Mesodermal cell (in vitro differentiated cells): ENCODE results near the gene SIK3.

Experiments used
- H3K27ac ChIP-seq: 2 replicates; pipeline ENCODE4 v1.7.0; 2013; ENCODE audit warnings: mild to moderate bottlenecking, low read depth, low read length, moderate library complexity; ENCODE audit not compliant: severe bottlenecking
- H3K36me3 ChIP-seq: 2 replicates; pipeline ENCODE4 v1.7.1; 2013; ENCODE audit warnings: mild to moderate bottlenecking, low read length, moderate library complexity; ENCODE audit not compliant: control insufficient read depth, insufficient read depth
- H3K4me1 ChIP-seq: one replicate; pipeline ENCODE4 v1.7.1; 2013; ENCODE audit warnings: mild to moderate bottlenecking, low read length; ENCODE audit not compliant: insufficient read depth, control insufficient read depth, poor library complexity, severe bottlenecking
- H3K4me3 ChIP-seq: 2 replicates; pipeline ENCODE4 v1.7.0; 2013; ENCODE audit warnings: low read length, control low read depth, mild to moderate bottlenecking; ENCODE audit not compliant: insufficient read depth, poor library complexity, severe bottlenecking; ENCODE audit errors: extremely low read depth
- H3K9me3 ChIP-seq: 2 replicates; pipeline ENCODE4 v1.7.1; 2013; ENCODE audit warnings: mild to moderate bottlenecking, low read length, moderate library complexity; ENCODE audit not compliant: control insufficient read depth
- WGBS, 2 experiments: methylation state at CpG; one replicate each; pipeline ENCODE4 v1.1.5; 2013; ENCODE audit warnings: missing lambda C conversion rate in 2 of 2; ENCODE audit not compliant: insufficient coverage in 2 of 2; 5-methylcytosine and 5-hydroxymethylcytosine counted together

SIK3 gene

GRCh38 chr11:116825854-116826750 lies 272.1 kb downstream of the SIK3 start:
- Histone ChIP-seq H3K27ac (no peak overlapping the region), H3K4me3 (no peak overlapping the region)
- 84 to 85% methylated on average over 14 to 20 of the region's 22 CpGs for WGBS, 2 experiments

DNA sequence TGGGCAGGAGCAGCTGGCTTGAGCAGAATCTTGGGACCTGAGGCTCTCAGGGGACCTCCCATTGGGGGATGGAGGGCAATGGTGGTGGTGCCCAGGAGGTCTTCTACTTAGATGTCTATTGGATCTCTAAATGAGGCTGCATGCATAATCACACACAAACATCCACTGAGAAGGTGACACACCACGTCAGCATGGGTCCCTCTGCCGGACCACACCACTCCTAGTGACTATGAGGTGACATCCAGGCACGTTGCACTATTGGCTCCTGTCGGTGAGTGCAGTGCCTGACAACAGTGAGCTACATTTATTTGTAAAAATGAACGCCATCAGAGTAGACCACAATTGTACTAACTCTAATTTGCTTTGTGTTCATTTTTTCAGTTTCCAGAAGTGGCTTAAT lies 272.8 kb downstream of the SIK3 start:
- WGBS, 2 experiments: 94 to 97% methylated on average over 5 of the region's 5 CpGs
- Histone ChIP-seq H3K27ac (no peak overlapping the region), H3K36me3 (no peaks in the 10 kb centered on the region), H3K9me3 (no peaks in the 10 kb centered on the region), H3K4me1 (no peaks in the 10 kb centered on the region), H3K4me3 (no peak overlapping the region)

More at GRCh38 chr11:116825854-116826750, 272.1 kb downstream of the SIK3 start:
- Histone ChIP-seq H3K4me1 (no peaks in the 10 kb centered on the region), H3K36me3 (no peaks in the 10 kb centered on the region), H3K9me3 (no peaks in the 10 kb centered on the region)

GRCh38 chr11:116823031-116823843 lies 275.0 kb downstream of the SIK3 start, which contains the start of gene APOA4:
Gene APOA4 (minus strand): TSS chr11:116823304. CDS start chr11:116823191, 113 bp downstream.
- no peak within 1 kb of the TSS for H3K27ac ChIP-seq
- no peaks in the 10 kb centered on the region for H3K9me3 ChIP-seq
- WGBS, 2 experiments: 89 to 93% methylated on average over 9 to 10 of the region's 16 CpGs
- H3K4me1 ChIP-seq: no peaks in the 10 kb centered on the region
- H3K36me3 ChIP-seq: no peaks in the 10 kb centered on the region
- no peak within 1 kb of the TSS for H3K4me3 ChIP-seq

- no peaks in the 10 kb centered on the region for H3K9me3 ChIP-seq
- no peaks in the 10 kb centered on the region for H3K36me3 ChIP-seq
- H3K27ac ChIP-seq: no peak overlapping the region
- H3K4me1 ChIP-seq: no peaks in the 10 kb centered on the region
- 56 to 85% methylated on average over 2 to 3 of the region's 5 CpGs for WGBS, 2 experiments
- no peak overlapping the region for H3K4me3 ChIP-seq
These were observed 275.7 kb downstream of the SIK3 start for GRCh38 chr11:116822575-116822974.

DNA sequence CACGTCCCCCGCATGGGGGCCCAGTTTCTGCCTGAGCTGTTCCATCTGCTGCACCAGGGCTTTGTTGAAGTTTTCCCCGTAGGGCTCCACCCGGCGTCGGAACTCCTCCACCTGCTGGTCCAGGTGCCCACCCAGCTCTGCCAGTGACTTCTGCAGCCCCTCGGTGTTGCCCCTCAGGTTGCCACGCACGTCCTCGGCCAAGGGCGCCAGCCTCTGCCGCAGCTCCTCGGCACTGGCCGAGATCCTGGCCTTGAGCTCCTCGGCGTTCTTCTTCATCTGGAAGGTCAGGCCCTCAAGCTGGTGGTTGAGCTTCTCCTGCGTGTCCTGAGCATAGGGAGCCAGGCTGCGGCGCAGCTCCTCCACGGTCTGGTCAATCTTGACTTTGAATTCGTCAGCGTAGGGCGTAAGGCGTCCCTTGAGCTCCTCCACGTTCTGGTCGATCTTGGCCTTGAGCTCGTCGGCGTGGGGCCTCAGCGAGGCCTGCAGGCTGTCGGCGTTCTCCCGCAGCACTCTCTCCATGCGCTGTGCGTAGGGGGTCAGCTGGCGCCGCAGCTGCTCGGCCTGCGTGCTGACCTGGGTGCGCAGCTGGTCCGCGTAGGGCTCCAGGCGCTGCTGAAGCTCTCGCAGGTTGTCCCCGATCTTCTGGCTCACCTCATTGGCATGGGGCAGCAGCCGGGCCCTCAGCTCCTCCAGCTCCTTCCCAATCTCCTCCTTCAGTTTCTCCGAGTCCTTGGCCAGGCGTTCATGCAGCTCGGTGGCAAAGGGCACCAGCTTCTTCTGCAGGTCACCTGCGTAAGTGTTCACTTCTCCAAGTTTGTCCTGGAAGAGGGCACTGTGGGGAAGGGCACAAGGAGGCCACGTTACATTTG lies 276.9 kb downstream of the SIK3 start:
- no peaks in the 10 kb centered on the region for H3K4me1 ChIP-seq
- H3K36me3 ChIP-seq: no peaks in the 10 kb centered on the region
- H3K27ac ChIP-seq: no peak overlapping the region
- no peak overlapping the region for H3K4me3 ChIP-seq
- no peaks in the 10 kb centered on the region for H3K9me3 ChIP-seq
- WGBS, 2 experiments: 93 to 94% methylated on average over 47 to 49 of the region's 51 CpGs

GRCh38 chr11:116819049-116819448 lies 279.2 kb downstream of the SIK3 start:
- WGBS, 2 experiments: 92% methylated on average over 7 to 8 of the region's 9 CpGs

DNA sequence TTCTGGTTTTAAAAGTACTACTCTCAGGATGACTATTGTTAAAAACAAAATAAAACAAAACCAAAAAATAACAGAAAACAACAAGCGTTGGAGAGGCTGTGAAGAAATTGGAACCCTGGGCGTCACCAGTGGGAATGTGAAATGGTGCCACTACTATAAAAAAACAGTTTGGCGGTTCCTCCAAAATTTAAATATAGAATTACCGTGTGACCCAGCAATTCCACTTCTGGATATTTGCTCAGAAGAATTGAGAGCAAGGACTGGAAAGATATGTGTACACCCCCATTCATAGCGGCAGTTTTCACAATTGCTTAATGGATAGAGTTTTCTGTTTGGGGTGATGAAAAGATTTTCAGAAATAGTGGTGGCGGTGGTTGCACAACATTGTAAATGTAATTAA lies 283.7 kb downstream of the SIK3 start:
- Histone ChIP-seq H3K4me1 (no peaks in the 10 kb centered on the region), H3K9me3 (no peaks in the 10 kb centered on the region), H3K27ac (no peak overlapping the region), H3K4me3 (no peak overlapping the region), H3K36me3 (no peaks in the 10 kb centered on the region)
- 100% methylated on average over 3 of the region's 6 CpGs; no CpG with 5 or more reads in 1 of the 2 experiments for WGBS, 2 experiments

More at GRCh38 chr11:116819049-116819448, 279.2 kb downstream of the SIK3 start:
- no peaks in the 10 kb centered on the region for H3K36me3 ChIP-seq
- no peak overlapping the region for H3K27ac ChIP-seq
- H3K9me3 ChIP-seq: no peaks in the 10 kb centered on the region
- H3K4me1 ChIP-seq: no peaks in the 10 kb centered on the region
- no peak overlapping the region for H3K4me3 ChIP-seq

GRCh38 chr11:116813781-116814471 lies 284.3 kb downstream of the SIK3 start:
- Histone ChIP-seq H3K27ac (no peak overlapping the region), H3K9me3 (no peaks in the 10 kb centered on the region), H3K4me1 (no peaks in the 10 kb centered on the region), H3K4me3 (no peak overlapping the region), H3K36me3 (no peaks in the 10 kb centered on the region)
- WGBS, 2 experiments: 79 to 82% methylated on average over 3 to 4 of the region's 5 CpGs

GRCh38 chr11:116813170-116813569 lies 285.1 kb downstream of the SIK3 start:
- H3K4me1 ChIP-seq: no peaks in the 10 kb centered on the region
- no peaks in the 10 kb centered on the region for H3K9me3 ChIP-seq
- H3K36me3 ChIP-seq: no peaks in the 10 kb centered on the region
- no peak overlapping the region for H3K27ac ChIP-seq
- no peak overlapping the region for H3K4me3 ChIP-seq
- WGBS, 2 experiments: 100% methylated on average over 1 of the region's 1 CpG

- Histone ChIP-seq H3K9me3 (no peaks in the 10 kb centered on the region), H3K4me1 (no peaks in the 10 kb centered on the region), H3K36me3 (no peaks in the 10 kb centered on the region), H3K4me3 (no peak overlapping the region), H3K27ac (no peak overlapping the region)
- WGBS, 2 experiments: no CpG with 5 or more reads among the region's 4 CpGs
These were observed 286.1 kb downstream of the SIK3 start for GRCh38 chr11:116812109-116812508.
